CD4-positive, alpha-beta memory T cell (primary cell): Measurements from ENCODE around the gene FMN2. TPM values are rescaled to one million over a fixed set of nuclear protein-coding genes. Genes with fewer than 3 reads are reported as not detected.

Experiments
- CTCF ChIA-PET: fragments of 350-600 bp; sonication (Branson Sonifier 250); formaldehyde crosslinking; loops from one replicate; lab custom pipeline; 2021; ENCODE audit warnings: inconsistent platforms; ENCODE audit not compliant: partially characterized antibody; lab: Charles Lee
- POLR2A ChIA-PET: fragments of 350-600 bp; sonication (Branson Sonifier 250); formaldehyde crosslinking; loops from one replicate; lab custom pipeline; 2021; ENCODE audit not compliant: partially characterized antibody; lab: Charles Lee
- DNase-seq, 5 donors: peaks; one replicate each; pipeline versions ENCODE4 v3.0.0 to v3.0.0-alpha.2; 2020 to 2022; ENCODE audit warnings: mixed read lengths in 1 of 5
- H3K27ac ChIP-seq: one replicate; pipeline ENCODE4 v1.7.0; 2013; ENCODE audit warnings: low read depth, low read length
- H3K27me3 ChIP-seq: 2 replicates; pipeline ENCODE4 v1.7.0; 2013; ENCODE audit warnings: mild to moderate bottlenecking, low read length, moderate library complexity; ENCODE audit not compliant: insufficient read depth
- H3K36me3 ChIP-seq: 2 replicates; pipeline ENCODE4 v1.7.0; 2013; ENCODE audit warnings: mild to moderate bottlenecking, low read length, moderate library complexity; ENCODE audit not compliant: insufficient read depth
- H3K4me1 ChIP-seq: 2 replicates; pipeline ENCODE4 v1.7.0; 2013; ENCODE audit warnings: mild to moderate bottlenecking, low read length, moderate library complexity; ENCODE audit not compliant: insufficient read depth
- H3K4me3 ChIP-seq, 2 donors: one replicate each; pipeline ENCODE4 v1.7.0; 2013; ENCODE audit warnings: low read length in 2 of 2, mild to moderate bottlenecking in 1 of 2
- H3K9me3 ChIP-seq, 2 donors: one replicate each; pipeline ENCODE4 v1.7.0; 2013; ENCODE audit warnings: low read length in 2 of 2, control low read depth in 1 of 2; ENCODE audit not compliant: control insufficient read depth in 1 of 2
- H3K27ac Mint-ChIP-seq, 7 donors: one replicate each; pipeline ENCODE4 v1.8.0; 2020 to 2021; ENCODE audit warnings: mixed read lengths in 7 of 7, mild to moderate bottlenecking in 6 of 7, inconsistent platforms in 3 of 7, moderate library complexity in 3 of 7
- H3K27me3 Mint-ChIP-seq, 2 donors: one replicate each; pipeline ENCODE4 v1.8.0; 2020 to 2021; ENCODE audit warnings: mixed read lengths in 2 of 2
- H3K36me3 Mint-ChIP-seq, 2 donors: one replicate each; pipeline ENCODE4 v1.8.0; 2020 to 2021; ENCODE audit warnings: mixed read lengths in 2 of 2, inconsistent platforms in 1 of 2, mild to moderate bottlenecking in 1 of 2
- H3K4me1 Mint-ChIP-seq, 4 donors: one replicate each; pipeline ENCODE4 v1.8.0; 2020 to 2021; ENCODE audit warnings: mixed read lengths in 4 of 4, mild to moderate bottlenecking in 1 of 4
- H3K4me3 Mint-ChIP-seq, 8 donors: one replicate each; pipeline ENCODE4 v1.8.0; 2020 to 2021; ENCODE audit warnings: mixed read lengths in 8 of 8, mild to moderate bottlenecking in 7 of 8, moderate library complexity in 6 of 8, inconsistent platforms in 3 of 8
- H3K9me3 Mint-ChIP-seq, 8 donors: one replicate each; pipeline ENCODE4 v1.8.0; 2020 to 2021; ENCODE audit warnings: mixed read lengths in 8 of 8, mild to moderate bottlenecking in 5 of 8, inconsistent platforms in 3 of 8, moderate library complexity in 1 of 8
- intact Hi-C: fragments of 100-400 bp; cut with micrococcal nuclease; formaldehyde crosslinking; loops from one replicate; pipeline ENCODE4 v1.15.1; 2023
- polyA plus RNA-seq, 2 donors: library from polyadenylated mRNA; unstranded; fragments of 300-500 nt; fragmentation: Illumina TruSeq; gene quantifications; one replicate each; pipeline ENCODE4 v1.2.3, GENCODE V29; 2021
- total RNA-seq, 2 experiments: library from RNA; stranded (reverse); gene quantifications; one replicate each; pipeline ENCODE4 v1.2.3, GENCODE V29; 2021

The FMN2 gene
- total and polyA plus RNA-seq, 4 experiments from 2014 or later = not detected

- intact Hi-C loops = no loop called here
- H3K4me3 Mint-ChIP-seq = no peak overlapping the region
- H3K4me3 ChIP-seq = no peak overlapping the region
- peaks cover 0 to 4% (median 2%) of the 10 kb centered on the region in 4 donors for H3K4me1 Mint-ChIP-seq
- no peaks in the 10 kb centered on the region for H3K36me3 ChIP-seq
- H3K9me3 Mint-ChIP-seq = peaks cover 0 to 4% (median 2%) of the 10 kb centered on the region in 8 donors
- no peak overlapping the region for H3K27ac ChIP-seq
- H3K27me3 ChIP-seq = no peaks in the 10 kb centered on the region
- H3K36me3 Mint-ChIP-seq = no peaks in the 10 kb centered on the region
- POLR2A ChIA-PET = no interaction called here
- CTCF ChIA-PET = no interaction called here
- H3K27me3 Mint-ChIP-seq = peaks cover 6 to 23% of the 10 kb centered on the region in 2 donors
- no peak for DNase-seq
- no peaks in the 10 kb centered on the region for H3K4me1 ChIP-seq
- H3K9me3 ChIP-seq = no peaks in the 10 kb centered on the region
- H3K27ac Mint-ChIP-seq = no peak overlapping the region
Observed at GRCh38 chr1:240098534-240098933, 6.9 kb downstream of the FMN2 start.

GRCh38 chr1:240099329-240099728 is 7.6 kb downstream of the FMN2 start:
- Histone ChIP-seq H3K9me3 (no peaks in the 10 kb centered on the region), H3K36me3 (no peaks in the 10 kb centered on the region), H3K4me3 (no peak overlapping the region), H3K4me1 (no peaks in the 10 kb centered on the region), H3K27ac (no peak overlapping the region), H3K27me3 (no peaks in the 10 kb centered on the region)
- DNase-seq = no peak
- no peaks in the 10 kb centered on the region for H3K36me3 Mint-ChIP-seq
- peaks cover 0 to 8% (median under 1%) of the 10 kb centered on the region in 8 donors for H3K9me3 Mint-ChIP-seq
- ChIA-PET CTCF (no interaction called here), POLR2A (no interaction called here)
- intact Hi-C loops = no loop called here
- H3K27me3 Mint-ChIP-seq = peaks cover 1 to 18% of the 10 kb centered on the region in 2 donors
- H3K4me3 Mint-ChIP-seq = no peak overlapping the region
- H3K4me1 Mint-ChIP-seq = no peaks in the 10 kb centered on the region
- no peak overlapping the region for H3K27ac Mint-ChIP-seq

GRCh38 chr1:240099748-240100147 is 8.1 kb downstream of the FMN2 start:
- ChIA-PET CTCF (no interaction called here), POLR2A (no interaction called here)
- Mint-ChIP-seq H3K27me3 (peaks cover 1 to 18% of the 10 kb centered on the region in 2 donors), H3K4me1 (no peaks in the 10 kb centered on the region), H3K36me3 (no peaks in the 10 kb centered on the region), H3K9me3 (peaks cover 0 to 8% (median under 1%) of the 10 kb centered on the region in 8 donors), H3K4me3 (no peak overlapping the region), H3K27ac (no peak overlapping the region)
- Histone ChIP-seq H3K36me3 (no peaks in the 10 kb centered on the region), H3K4me3 (no peak overlapping the region), H3K27ac (no peak overlapping the region), H3K4me1 (no peaks in the 10 kb centered on the region), H3K9me3 (no peaks in the 10 kb centered on the region), H3K27me3 (no peaks in the 10 kb centered on the region)
- DNase-seq = no peak
- intact Hi-C loops = no loop called here

- CTCF ChIA-PET = no interaction called here
- POLR2A ChIA-PET = no interaction called here
- intact Hi-C loops = no loop called here
Observed at GRCh38 chr1:240100371-240100934, 8.8 kb downstream of the FMN2 start.

GRCh38 chr1:240101306-240101705 is 9.6 kb downstream of the FMN2 start:
- intact Hi-C loops = no loop called here
- peaks cover 0 to 8% (median 0%) of the 10 kb centered on the region in 8 donors for H3K9me3 Mint-ChIP-seq
- ChIA-PET POLR2A (no interaction called here), CTCF (no interaction called here)
- H3K27ac ChIP-seq = no peak overlapping the region
- H3K27me3 ChIP-seq = no peaks in the 10 kb centered on the region
- no peaks in the 10 kb centered on the region for H3K36me3 Mint-ChIP-seq
- no peaks in the 10 kb centered on the region for H3K9me3 ChIP-seq
- H3K4me3 ChIP-seq = no peak overlapping the region
- no peaks in the 10 kb centered on the region for H3K4me1 ChIP-seq
- no peak overlapping the region for H3K4me3 Mint-ChIP-seq
- no peaks in the 10 kb centered on the region for H3K36me3 ChIP-seq
- no peak overlapping the region for H3K27ac Mint-ChIP-seq
- peaks cover 0 to 14% of the 10 kb centered on the region in 2 donors for H3K27me3 Mint-ChIP-seq
- DNase-seq = no peak
- H3K4me1 Mint-ChIP-seq = no peaks in the 10 kb centered on the region

More at GRCh38 chr1:240100371-240100934, 8.8 kb downstream of the FMN2 start:
- Mint-ChIP-seq H3K27me3 (peaks cover under 1 to 16% of the 10 kb centered on the region in 2 donors), H3K9me3 (peaks cover 0 to 8% (median 0%) of the 10 kb centered on the region in 8 donors), H3K27ac (no peak overlapping the region), H3K4me3 (no peak overlapping the region), H3K36me3 (no peaks in the 10 kb centered on the region), H3K4me1 (no peaks in the 10 kb centered on the region)
- Histone ChIP-seq H3K27me3 (no peaks in the 10 kb centered on the region), H3K27ac (no peak overlapping the region), H3K4me1 (no peaks in the 10 kb centered on the region), H3K4me3 (no peak overlapping the region), H3K9me3 (no peaks in the 10 kb centered on the region), H3K36me3 (no peaks in the 10 kb centered on the region)
- no peak for DNase-seq

- no peaks in the 10 kb centered on the region for H3K4me1 Mint-ChIP-seq
- H3K4me3 ChIP-seq = no peak overlapping the region
- H3K9me3 Mint-ChIP-seq = peaks cover 0 to 8% (median 0%) of the 10 kb centered on the region in 8 donors
- no peaks in the 10 kb centered on the region for H3K9me3 ChIP-seq
- no peaks in the 10 kb centered on the region for H3K36me3 Mint-ChIP-seq
- ChIA-PET CTCF (no interaction called here), POLR2A (no interaction called here)
- H3K27ac Mint-ChIP-seq = no peak overlapping the region
- H3K36me3 ChIP-seq = no peaks in the 10 kb centered on the region
- no peak overlapping the region for H3K27ac ChIP-seq
- intact Hi-C loops = no loop called here
- H3K4me3 Mint-ChIP-seq = no peak overlapping the region
- H3K4me1 ChIP-seq = no peaks in the 10 kb centered on the region
- H3K27me3 Mint-ChIP-seq = peaks cover 0 to 11% of the 10 kb centered on the region in 2 donors
- no peak for DNase-seq
- H3K27me3 ChIP-seq = no peaks in the 10 kb centered on the region
Observed at GRCh38 chr1:240101737-240102136, 10.1 kb downstream of the FMN2 start.

GRCh38 chr1:240104672-240105071 is 13.0 kb downstream of the FMN2 start:
- no peaks in the 10 kb centered on the region for H3K36me3 Mint-ChIP-seq
- CTCF ChIA-PET = no interaction called here
- H3K4me3 ChIP-seq = no peak overlapping the region
- H3K27ac Mint-ChIP-seq = no peak overlapping the region
- H3K27me3 Mint-ChIP-seq = peaks cover 0 to 7% of the 10 kb centered on the region in 2 donors
- H3K27ac ChIP-seq = no peak overlapping the region
- H3K4me1 ChIP-seq = no peaks in the 10 kb centered on the region
- H3K36me3 ChIP-seq = no peaks in the 10 kb centered on the region
- intact Hi-C loops = no loop called here
- peaks cover 0 to 8% (median under 1%) of the 10 kb centered on the region in 8 donors for H3K9me3 Mint-ChIP-seq
- POLR2A ChIA-PET = no interaction called here
- H3K4me3 Mint-ChIP-seq = no peak overlapping the region
- no peaks in the 10 kb centered on the region for H3K9me3 ChIP-seq
- H3K4me1 Mint-ChIP-seq = no peaks in the 10 kb centered on the region
- no peak for DNase-seq
- H3K27me3 ChIP-seq = no peaks in the 10 kb centered on the region
